H1 (cell line): ENCODE measurements around the gene KCNB1. TPM values are rescaled to one million over a fixed set of nuclear protein-coding genes. Genes with fewer than 3 reads are reported as not detected.

ENCODE experiments used
- EGR1 ChIP-seq: IDR thresholded peaks from 2 replicates; pipeline ENCODE4 v1.6.1; 2011; ENCODE audit warnings: low read depth, low read length, borderline replicate concordance
- POLR2AphosphoS5 ChIP-seq: IDR thresholded peaks from 2 replicates; pipeline ENCODE4 v1.6.1; 2011; ENCODE audit warnings: low read depth, low read length
- POU5F1 ChIP-seq: IDR thresholded peaks from 2 replicates; pipeline ENCODE4 v1.6.1; 2011; ENCODE audit warnings: low read depth, mild to moderate bottlenecking, low read length, moderate library complexity
- SP1 ChIP-seq: IDR thresholded peaks from 2 replicates; pipeline ENCODE4 v1.6.1; 2011; ENCODE audit warnings: low read depth, low read length
- polyA plus RNA-seq, 7 experiments: library from polyadenylated mRNA; depleted of rRNA in 3 of 7; stranded (reverse) in 5 of 7; unstranded in 2 of 7; fragments of >200 nt in 5 of 7; fragments of 200-250 nt in 2 of 7; gene quantifications; 1 replicate in 5 of 7; 2 replicates in 1 of 7; 4 replicates in 1 of 7; pipeline versions ENCODE4 v1.2.1 to v1.2.3, GENCODE V29; 2011 to 2013; ENCODE audit warnings: missing spikeins in 2 of 7, mixed read lengths in 2 of 7
- total RNA-seq: library from RNA; stranded (reverse); fragmentation: NEBNext Ultra II Directional; extraction: Animal tissue kit (Norgen Biotek cat#: 25700); gene quantifications from 2 replicates; pipeline ENCODE4 v1.2.1, GENCODE V29; 2021
- TF ChIP-seq, protein P1 (sequence below): fragments of 300-600 bp; sonication (generic); IDR thresholded peaks from 2 replicates; pipeline ENCODE4 v1.7.1; 2012; ENCODE audit warnings: low read length, moderate library complexity, mild to moderate bottlenecking, inconsistent platforms; ENCODE audit not compliant: insufficient replicate concordance

KCNB1 gene
- total and polyA plus RNA-seq, 2 of the 8 experiments (the other 6 are each of a cell fraction or from before 2014, with no cell fraction given) = 0.58 to 0.67 TPM

DNA sequence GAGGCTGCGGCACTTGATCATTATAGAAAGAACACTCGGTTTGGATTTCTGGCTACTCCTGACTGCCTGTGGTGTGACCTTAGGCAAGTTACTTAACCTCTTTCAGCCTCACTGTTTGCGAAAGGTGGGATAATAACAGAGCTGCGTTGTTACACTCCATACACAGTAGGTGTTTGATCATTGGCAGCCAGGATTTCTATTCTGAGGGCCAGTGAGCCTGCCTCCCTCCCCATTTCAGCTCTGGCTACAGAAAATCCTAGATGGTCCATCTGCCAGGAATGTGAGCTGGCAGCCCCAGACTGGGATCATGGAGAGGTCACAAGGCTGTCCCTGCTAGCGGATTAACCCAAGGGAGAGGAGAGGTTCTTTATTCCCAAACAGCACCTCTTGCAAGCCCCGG lies 2.7 kb downstream of the KCNB1 start (continued):
- TF ChIP-seq, protein P1, sequence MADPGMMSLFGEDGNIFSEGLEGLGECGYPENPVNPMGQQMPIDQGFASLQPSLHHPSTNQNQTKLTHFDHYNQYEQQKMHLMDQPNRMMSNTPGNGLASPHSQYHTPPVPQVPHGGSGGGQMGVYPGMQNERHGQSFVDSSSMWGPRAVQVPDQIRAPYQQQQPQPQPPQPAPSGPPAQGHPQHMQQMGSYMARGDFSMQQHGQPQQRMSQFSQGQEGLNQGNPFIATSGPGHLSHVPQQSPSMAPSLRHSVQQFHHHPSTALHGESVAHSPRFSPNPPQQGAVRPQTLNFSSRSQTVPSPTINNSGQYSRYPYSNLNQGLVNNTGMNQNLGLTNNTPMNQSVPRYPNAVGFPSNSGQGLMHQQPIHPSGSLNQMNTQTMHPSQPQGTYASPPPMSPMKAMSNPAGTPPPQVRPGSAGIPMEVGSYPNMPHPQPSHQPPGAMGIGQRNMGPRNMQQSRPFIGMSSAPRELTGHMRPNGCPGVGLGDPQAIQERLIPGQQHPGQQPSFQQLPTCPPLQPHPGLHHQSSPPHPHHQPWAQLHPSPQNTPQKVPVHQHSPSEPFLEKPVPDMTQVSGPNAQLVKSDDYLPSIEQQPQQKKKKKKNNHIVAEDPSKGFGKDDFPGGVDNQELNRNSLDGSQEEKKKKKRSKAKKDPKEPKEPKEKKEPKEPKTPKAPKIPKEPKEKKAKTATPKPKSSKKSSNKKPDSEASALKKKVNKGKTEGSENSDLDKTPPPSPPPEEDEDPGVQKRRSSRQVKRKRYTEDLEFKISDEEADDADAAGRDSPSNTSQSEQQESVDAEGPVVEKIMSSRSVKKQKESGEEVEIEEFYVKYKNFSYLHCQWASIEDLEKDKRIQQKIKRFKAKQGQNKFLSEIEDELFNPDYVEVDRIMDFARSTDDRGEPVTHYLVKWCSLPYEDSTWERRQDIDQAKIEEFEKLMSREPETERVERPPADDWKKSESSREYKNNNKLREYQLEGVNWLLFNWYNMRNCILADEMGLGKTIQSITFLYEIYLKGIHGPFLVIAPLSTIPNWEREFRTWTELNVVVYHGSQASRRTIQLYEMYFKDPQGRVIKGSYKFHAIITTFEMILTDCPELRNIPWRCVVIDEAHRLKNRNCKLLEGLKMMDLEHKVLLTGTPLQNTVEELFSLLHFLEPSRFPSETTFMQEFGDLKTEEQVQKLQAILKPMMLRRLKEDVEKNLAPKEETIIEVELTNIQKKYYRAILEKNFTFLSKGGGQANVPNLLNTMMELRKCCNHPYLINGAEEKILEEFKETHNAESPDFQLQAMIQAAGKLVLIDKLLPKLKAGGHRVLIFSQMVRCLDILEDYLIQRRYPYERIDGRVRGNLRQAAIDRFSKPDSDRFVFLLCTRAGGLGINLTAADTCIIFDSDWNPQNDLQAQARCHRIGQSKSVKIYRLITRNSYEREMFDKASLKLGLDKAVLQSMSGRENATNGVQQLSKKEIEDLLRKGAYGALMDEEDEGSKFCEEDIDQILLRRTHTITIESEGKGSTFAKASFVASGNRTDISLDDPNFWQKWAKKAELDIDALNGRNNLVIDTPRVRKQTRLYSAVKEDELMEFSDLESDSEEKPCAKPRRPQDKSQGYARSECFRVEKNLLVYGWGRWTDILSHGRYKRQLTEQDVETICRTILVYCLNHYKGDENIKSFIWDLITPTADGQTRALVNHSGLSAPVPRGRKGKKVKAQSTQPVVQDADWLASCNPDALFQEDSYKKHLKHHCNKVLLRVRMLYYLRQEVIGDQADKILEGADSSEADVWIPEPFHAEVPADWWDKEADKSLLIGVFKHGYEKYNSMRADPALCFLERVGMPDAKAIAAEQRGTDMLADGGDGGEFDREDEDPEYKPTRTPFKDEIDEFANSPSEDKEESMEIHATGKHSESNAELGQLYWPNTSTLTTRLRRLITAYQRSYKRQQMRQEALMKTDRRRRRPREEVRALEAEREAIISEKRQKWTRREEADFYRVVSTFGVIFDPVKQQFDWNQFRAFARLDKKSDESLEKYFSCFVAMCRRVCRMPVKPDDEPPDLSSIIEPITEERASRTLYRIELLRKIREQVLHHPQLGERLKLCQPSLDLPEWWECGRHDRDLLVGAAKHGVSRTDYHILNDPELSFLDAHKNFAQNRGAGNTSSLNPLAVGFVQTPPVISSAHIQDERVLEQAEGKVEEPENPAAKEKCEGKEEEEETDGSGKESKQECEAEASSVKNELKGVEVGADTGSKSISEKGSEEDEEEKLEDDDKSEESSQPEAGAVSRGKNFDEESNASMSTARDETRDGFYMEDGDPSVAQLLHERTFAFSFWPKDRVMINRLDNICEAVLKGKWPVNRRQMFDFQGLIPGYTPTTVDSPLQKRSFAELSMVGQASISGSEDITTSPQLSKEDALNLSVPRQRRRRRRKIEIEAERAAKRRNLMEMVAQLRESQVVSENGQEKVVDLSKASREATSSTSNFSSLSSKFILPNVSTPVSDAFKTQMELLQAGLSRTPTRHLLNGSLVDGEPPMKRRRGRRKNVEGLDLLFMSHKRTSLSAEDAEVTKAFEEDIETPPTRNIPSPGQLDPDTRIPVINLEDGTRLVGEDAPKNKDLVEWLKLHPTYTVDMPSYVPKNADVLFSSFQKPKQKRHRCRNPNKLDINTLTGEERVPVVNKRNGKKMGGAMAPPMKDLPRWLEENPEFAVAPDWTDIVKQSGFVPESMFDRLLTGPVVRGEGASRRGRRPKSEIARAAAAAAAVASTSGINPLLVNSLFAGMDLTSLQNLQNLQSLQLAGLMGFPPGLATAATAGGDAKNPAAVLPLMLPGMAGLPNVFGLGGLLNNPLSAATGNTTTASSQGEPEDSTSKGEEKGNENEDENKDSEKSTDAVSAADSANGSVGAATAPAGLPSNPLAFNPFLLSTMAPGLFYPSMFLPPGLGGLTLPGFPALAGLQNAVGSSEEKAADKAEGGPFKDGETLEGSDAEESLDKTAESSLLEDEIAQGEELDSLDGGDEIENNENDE = no peak
- TF ChIP-seq POU5F1 (no peak), EGR1 (no peak), SP1 (no peak), POLR2AphosphoS5 (no peak)
